ENCODE results near the gene COA5.

Gene COA5

DNA sequence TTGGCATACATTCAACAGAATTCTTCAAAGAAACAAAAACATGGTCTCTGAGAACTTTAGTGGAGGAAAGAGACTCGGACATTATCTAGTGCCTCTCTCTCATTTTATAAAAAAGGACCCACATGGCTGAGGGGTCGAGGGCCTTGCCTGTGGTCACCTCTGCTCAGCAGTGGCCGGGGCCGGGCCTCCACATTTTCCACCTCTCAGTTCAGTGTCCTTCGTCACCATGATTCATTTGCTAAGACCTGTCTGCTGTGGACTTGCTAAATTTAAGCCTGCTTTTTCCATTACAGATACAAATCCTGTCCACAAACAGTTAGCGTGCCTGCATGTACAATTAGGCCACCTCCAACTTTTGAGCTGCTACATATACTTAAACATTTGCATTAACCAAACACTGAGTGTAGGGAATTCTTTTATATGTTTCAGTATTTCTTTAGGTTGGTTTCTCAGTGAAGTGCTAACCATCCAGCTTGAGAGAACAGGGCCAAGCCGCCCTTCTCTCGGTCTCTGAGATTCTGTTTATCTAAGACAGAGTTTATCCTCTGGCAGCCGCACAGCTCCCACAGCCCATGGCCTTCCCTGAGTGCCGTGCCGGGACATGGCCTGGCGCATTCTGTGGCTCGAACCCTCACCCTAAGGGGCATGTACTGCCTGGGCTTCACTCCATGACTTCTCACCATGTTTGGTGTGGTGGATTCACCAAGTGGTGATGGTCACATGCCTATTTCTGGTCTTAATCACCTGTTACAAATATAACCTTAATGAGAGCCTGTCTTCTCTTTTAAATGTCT is 46.2 kb downstream of the COA5 start:
- TF ChIP-seq POLR2AphosphoS5 (IDR thresholded peaks at IDR 0.05; ENCODE audit: low read depth, low read length) (no peak), REST (IDR thresholded peaks at IDR 0.05; ENCODE audit: insufficient read depth in 1 of 2, low read depth in 2 of 2, low read length in 2 of 2) (no peak), TAF1 (IDR thresholded peaks at IDR 0.05; ENCODE audit: borderline replicate concordance, insufficient read depth, low read length) (no peak), SIN3A (IDR thresholded peaks at IDR 0.05; ENCODE audit: borderline replicate concordance, insufficient read depth, low read length) (no peak), FOXP2 (optimal IDR thresholded peaks at IDR 0.05; ENCODE audit: borderline replicate concordance, extremely low read depth, extremely low read length, insufficient read depth) (no peak)

GRCh38 chr2:98561018-98561417 is 47.3 kb downstream of the COA5 start:
- TF ChIP-seq REST (IDR thresholded peaks at IDR 0.05; ENCODE audit: insufficient read depth in 1 of 2, low read depth in 2 of 2, low read length in 2 of 2) = no peak
- TF ChIP-seq SIN3A (IDR thresholded peaks at IDR 0.05; ENCODE audit: borderline replicate concordance, insufficient read depth, low read length) = no peak
- TF ChIP-seq TAF1 (IDR thresholded peaks at IDR 0.05; ENCODE audit: borderline replicate concordance, insufficient read depth, low read length) = no peak
- TF ChIP-seq FOXP2 (optimal IDR thresholded peaks at IDR 0.05; ENCODE audit: borderline replicate concordance, extremely low read depth, extremely low read length, insufficient read depth) = no peak
- TF ChIP-seq POLR2AphosphoS5 (IDR thresholded peaks at IDR 0.05; ENCODE audit: low read depth, low read length) = no peak

DNA sequence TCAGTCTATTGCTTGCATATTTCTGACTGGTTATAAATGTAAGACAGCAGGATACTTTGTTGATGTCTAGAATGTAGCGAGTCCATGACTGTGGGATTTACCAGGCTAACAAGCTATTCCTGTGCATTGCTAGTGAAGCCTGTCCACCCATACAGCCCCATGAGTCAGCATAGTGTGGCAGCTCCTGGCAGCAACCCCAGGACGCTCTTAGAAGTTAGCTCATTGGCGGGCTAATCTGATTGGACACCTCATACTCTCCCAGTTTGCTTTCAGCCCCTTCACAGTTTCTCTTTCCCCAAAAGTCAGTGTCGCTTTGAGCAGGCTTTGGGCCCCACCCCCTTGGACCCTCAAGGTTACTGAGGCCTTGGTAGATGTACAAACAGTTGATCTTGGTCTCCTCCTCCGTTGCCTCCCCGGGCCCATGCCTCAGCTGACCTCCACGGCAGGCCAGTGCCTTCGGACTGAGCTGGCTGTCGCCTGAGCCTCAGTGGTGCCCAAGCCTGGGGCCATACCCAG is 48.0 kb downstream of the COA5 start:
- no peak for TF ChIP-seq SIN3A (IDR thresholded peaks at IDR 0.05; ENCODE audit: borderline replicate concordance, insufficient read depth, low read length)

DNA sequence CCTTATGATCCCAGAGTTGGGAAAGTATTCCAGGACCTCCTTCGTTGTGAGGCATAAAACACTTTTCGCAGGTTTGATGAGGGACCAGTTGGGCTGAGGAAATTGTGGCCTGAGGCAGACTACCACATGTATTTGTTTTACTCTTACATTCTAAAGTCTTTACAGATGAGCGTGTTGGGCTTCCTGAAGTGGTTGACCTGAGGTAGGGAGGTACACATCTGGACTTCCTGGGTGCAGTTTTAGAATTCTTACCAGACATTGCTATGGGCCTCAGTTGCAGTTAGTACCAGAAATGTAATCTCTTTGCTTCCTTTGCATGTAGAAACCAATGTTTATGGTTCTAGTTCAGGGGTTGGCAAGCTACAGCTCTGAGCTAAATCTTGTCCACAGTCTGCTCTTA is 48.7 kb downstream of the COA5 start:
- TF ChIP-seq REST (IDR thresholded peaks at IDR 0.05; ENCODE audit: insufficient read depth in 1 of 2, low read depth in 2 of 2, low read length in 2 of 2) (no peak), SIN3A (IDR thresholded peaks at IDR 0.05; ENCODE audit: borderline replicate concordance, insufficient read depth, low read length) (no peak), TAF1 (IDR thresholded peaks at IDR 0.05; ENCODE audit: borderline replicate concordance, insufficient read depth, low read length) (no peak), POLR2AphosphoS5 (IDR thresholded peaks at IDR 0.05; ENCODE audit: low read depth, low read length) (no peak)

DNA sequence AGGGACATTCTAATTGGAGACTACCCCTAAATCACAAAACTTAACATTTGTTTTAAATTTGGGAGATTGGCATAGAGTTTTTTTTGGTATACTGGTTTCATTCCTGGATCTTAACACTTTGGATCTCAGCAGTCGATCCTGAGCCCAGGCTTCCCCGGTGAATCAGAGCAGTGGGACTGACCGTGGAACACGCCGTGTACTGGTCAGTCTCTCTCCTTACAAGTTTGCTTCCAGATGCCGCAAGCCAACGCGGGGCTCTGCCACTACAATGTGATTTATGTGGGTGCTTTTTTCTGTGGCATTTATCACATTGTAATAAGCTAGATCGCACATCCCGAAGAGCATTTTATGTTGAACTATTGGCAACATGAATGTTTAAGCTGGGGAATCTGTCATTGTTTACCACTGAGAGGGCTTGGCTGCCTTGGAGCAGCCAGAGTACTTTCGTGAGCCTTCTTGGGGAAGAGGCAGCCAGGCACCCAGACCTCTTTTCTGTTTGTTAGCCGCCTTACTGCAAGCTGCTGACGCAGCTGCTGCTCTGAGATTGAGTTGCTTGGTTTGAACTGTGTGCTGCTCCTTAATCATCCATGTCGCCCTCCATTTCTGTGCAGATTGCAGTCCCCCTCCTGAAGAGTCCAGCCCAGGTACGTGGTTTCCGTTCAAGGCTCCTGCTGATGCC is 49.3 kb downstream of the COA5 start:
- TF ChIP-seq SIN3A (IDR thresholded peaks at IDR 0.05; ENCODE audit: borderline replicate concordance, insufficient read depth, low read length) (no peak), POLR2AphosphoS5 (IDR thresholded peaks at IDR 0.05; ENCODE audit: low read depth, low read length) (no peak), FOXP2 (optimal IDR thresholded peaks at IDR 0.05; ENCODE audit: borderline replicate concordance, extremely low read depth, extremely low read length, insufficient read depth) (no peak), TAF1 (IDR thresholded peaks at IDR 0.05; ENCODE audit: borderline replicate concordance, insufficient read depth, low read length) (no peak), REST (IDR thresholded peaks at IDR 0.05; ENCODE audit: insufficient read depth in 1 of 2, low read depth in 2 of 2, low read length in 2 of 2) (no peak)

Data from PFSK-1 (cell line).